Mesothelial cell of epicardium (in vitro differentiated cells): ENCODE results near the gene CBFA2T2. TPM values are rescaled to one million over a fixed set of nuclear protein-coding genes. Genes with fewer than 3 reads are reported as not detected.
"Not testable (repeated sequence)": the region's sequence is repeated elsewhere in the genome, so short reads cannot be mapped to it uniquely, and the experiment has no call there.

Experiments used
- DNase-seq, 2 experiments: peaks; one replicate each; pipeline ENCODE4 v3.0.0; 2021; ENCODE audit warnings: low spot score in 2 of 2; ENCODE audit not compliant: unreplicated experiment in 2 of 2
- H3K27ac Mint-ChIP-seq: 2 replicates; pipeline ENCODE4 v1.8.0; 2021; ENCODE audit warnings: mixed read lengths
- H3K27me3 Mint-ChIP-seq: 2 replicates; pipeline ENCODE4 v1.8.0; 2021; ENCODE audit warnings: low read depth, mixed read lengths
- H3K36me3 Mint-ChIP-seq: 2 replicates; pipeline ENCODE4 v1.8.0; 2021; ENCODE audit warnings: mixed read lengths
- H3K4me1 Mint-ChIP-seq: 2 replicates; pipeline ENCODE4 v1.8.0; 2021; ENCODE audit warnings: mixed read lengths
- H3K4me3 Mint-ChIP-seq: 2 replicates; pipeline ENCODE4 v1.8.0; 2021; ENCODE audit warnings: mild to moderate bottlenecking, moderate library complexity, mixed read lengths
- H3K9me3 Mint-ChIP-seq: 2 replicates; pipeline ENCODE4 v1.8.0; 2021; ENCODE audit warnings: mixed read lengths
- total RNA-seq: library from RNA; stranded (reverse); gene quantifications from 3 replicates; pipeline ENCODE4 v1.2.1, GENCODE V29; 2021
- TF ChIP-seq, protein P1 (sequence below): fragments of 200-600 bp; sonication (generic); IDR thresholded peaks from one replicate; pipeline ENCODE4 v1.5.0; 2021; ENCODE audit warnings: antibody characterized with exemption; ENCODE audit not compliant: unreplicated experiment

The CBFA2T2 gene
- total RNA-seq, 1 donor from 2014 or later: 47.2 TPM

DNA sequence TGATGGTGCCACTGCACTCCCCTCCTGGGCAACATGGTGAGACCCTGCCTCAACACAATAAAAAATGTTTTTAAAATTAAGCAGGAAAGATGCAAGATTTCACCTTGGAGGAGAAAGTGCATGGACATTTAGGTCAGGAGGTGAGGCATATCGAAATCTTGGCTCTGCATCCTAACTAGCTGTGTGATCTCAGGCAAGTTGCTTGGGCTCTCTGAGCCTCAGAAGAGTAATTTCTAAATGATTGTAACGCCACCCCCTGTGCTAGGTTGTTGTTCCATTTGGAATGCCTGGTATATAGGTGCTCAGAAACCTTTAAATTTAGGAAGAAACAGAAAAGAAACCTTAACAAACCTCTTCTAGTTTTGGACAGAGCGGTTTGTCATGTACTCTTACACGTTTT is 136.3 kb downstream of the CBFA2T2 start:
- Mint-ChIP-seq H3K27me3 (no peaks in the 10 kb centered on the region), H3K36me3 (peaks cover 67% of the 10 kb centered on the region), H3K27ac (no peak overlapping the region), H3K9me3 (no peaks in the 10 kb centered on the region), H3K4me1 (no peaks in the 10 kb centered on the region), H3K4me3 (no peak overlapping the region)
- no peak for DNase-seq
- TF ChIP-seq, protein P1, sequence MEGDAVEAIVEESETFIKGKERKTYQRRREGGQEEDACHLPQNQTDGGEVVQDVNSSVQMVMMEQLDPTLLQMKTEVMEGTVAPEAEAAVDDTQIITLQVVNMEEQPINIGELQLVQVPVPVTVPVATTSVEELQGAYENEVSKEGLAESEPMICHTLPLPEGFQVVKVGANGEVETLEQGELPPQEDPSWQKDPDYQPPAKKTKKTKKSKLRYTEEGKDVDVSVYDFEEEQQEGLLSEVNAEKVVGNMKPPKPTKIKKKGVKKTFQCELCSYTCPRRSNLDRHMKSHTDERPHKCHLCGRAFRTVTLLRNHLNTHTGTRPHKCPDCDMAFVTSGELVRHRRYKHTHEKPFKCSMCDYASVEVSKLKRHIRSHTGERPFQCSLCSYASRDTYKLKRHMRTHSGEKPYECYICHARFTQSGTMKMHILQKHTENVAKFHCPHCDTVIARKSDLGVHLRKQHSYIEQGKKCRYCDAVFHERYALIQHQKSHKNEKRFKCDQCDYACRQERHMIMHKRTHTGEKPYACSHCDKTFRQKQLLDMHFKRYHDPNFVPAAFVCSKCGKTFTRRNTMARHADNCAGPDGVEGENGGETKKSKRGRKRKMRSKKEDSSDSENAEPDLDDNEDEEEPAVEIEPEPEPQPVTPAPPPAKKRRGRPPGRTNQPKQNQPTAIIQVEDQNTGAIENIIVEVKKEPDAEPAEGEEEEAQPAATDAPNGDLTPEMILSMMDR: no peak

DNA sequence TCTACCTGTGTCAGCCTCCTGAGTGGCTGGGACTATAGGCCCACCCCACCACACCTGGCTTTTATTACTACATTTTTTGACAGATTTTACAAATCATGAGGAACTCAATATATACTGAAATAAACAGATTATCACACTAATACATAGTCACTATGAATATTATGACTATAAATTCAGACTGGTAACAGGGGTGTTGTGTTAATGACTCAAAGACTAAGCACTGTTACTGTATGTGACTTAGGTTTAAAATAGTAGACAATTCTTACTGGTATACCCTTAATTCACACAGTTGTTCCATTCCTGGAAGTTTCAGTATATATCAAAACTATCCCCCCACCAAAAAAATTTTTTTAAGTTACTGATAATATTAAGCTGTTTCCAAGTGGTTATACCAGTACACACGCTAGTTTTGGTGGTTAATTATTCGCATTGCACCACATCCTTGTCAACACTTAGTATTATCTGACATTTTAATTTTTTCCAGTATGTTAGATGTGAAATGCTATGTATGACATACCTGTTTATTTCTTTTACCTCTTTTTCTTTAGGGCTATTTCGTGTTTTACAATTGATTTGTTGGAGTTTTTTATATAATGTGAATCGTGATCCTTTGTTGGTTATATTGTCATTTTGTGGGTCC is 137.8 kb downstream of the CBFA2T2 start:
- H3K9me3 Mint-ChIP-seq: no peaks in the 10 kb centered on the region
- peaks cover 69% of the 10 kb centered on the region for H3K36me3 Mint-ChIP-seq
- no peaks in the 10 kb centered on the region for H3K27me3 Mint-ChIP-seq
- H3K4me1 Mint-ChIP-seq: no peaks in the 10 kb centered on the region
- TF ChIP-seq, protein P1: no peak
- H3K4me3 Mint-ChIP-seq: no peak overlapping the region
- DNase-seq: no peak
- H3K27ac Mint-ChIP-seq: no peak overlapping the region

DNA sequence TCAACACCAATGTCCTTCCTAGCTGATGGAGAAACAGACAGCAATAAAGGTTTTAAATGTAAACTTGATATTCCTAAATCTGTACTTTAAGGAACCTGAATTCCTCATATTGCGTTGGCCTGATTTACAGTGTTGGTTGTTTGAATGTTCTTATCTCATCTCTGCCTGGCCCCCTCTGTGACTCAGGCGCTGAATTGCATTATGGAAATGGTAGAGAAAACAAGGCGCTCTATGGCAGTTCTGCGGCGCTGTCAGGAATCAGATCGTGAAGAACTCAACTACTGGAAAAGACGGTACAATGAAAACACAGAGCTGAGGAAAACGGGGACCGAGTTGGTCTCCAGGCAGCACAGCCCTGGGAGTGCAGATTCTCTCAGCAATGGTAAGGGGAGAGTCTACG is 139.6 kb downstream of the CBFA2T2 start:
- Mint-ChIP-seq H3K4me3 (no peak overlapping the region), H3K4me1 (no peaks in the 10 kb centered on the region)

DNA sequence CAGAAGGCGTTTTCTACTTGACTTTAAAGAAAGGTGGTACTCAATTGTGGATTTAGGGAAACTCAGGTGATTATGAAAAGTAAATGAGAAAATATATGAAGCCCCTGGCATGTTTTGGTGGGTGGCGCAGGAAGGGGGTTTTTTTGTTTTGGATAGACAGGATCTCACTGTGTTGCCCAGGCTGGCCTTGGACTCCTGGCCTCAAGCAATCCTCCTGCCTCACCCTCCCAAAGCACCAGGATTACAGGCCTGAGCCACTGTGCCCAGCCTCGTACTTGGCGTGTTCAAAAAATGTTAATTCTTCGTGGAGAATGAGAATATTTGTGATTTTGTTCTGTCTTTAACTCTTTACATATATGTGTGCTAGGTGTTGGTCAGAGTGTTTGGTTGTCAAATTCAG is 140.1 kb downstream of the CBFA2T2 start:
- Mint-ChIP-seq H3K36me3 (peaks cover 59% of the 10 kb centered on the region), H3K4me3 (no peak overlapping the region), H3K27ac (no peak overlapping the region), H3K27me3 (no peaks in the 10 kb centered on the region), H3K9me3 (no peaks in the 10 kb centered on the region), H3K4me1 (no peaks in the 10 kb centered on the region)
- TF ChIP-seq, protein P1: no peak
- no peak for DNase-seq

More for the DNA sequence above, 139.6 kb downstream of the CBFA2T2 start:
- TF ChIP-seq, protein P1: no peak
- DNase-seq: no peak
- H3K27me3 Mint-ChIP-seq: no peaks in the 10 kb centered on the region
- H3K27ac Mint-ChIP-seq: no peak overlapping the region
- no peaks in the 10 kb centered on the region for H3K9me3 Mint-ChIP-seq
- H3K36me3 Mint-ChIP-seq: peaks cover 61% of the 10 kb centered on the region

DNA sequence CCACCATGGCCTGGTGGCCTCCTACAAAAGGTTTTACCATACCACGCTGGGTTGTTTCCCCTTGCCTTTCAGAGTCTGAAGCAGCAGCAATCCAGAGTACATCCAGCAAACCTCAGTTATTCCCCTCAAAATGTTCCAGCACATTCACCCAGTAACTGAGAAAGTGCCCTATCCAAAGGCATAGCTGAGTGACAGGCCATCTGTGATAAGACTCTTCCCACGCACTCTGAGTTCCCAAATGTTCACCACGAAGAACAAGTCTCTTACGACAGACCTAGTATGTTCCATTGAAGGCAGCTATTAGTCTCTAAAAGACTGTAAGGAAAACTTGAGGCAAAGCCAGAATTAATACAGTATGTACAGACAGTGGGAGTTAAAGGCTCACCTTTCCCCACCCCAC is 140.6 kb downstream of the CBFA2T2 start:
- no peak for DNase-seq
- no peaks in the 10 kb centered on the region for H3K27me3 Mint-ChIP-seq
- TF ChIP-seq, protein P1: no peak
- no peaks in the 10 kb centered on the region for H3K9me3 Mint-ChIP-seq
- H3K36me3 Mint-ChIP-seq: peaks cover 54% of the 10 kb centered on the region
- H3K4me3 Mint-ChIP-seq: no peak overlapping the region
- H3K27ac Mint-ChIP-seq: peak overlapping the region; percentile 2
- no peaks in the 10 kb centered on the region for H3K4me1 Mint-ChIP-seq

DNA sequence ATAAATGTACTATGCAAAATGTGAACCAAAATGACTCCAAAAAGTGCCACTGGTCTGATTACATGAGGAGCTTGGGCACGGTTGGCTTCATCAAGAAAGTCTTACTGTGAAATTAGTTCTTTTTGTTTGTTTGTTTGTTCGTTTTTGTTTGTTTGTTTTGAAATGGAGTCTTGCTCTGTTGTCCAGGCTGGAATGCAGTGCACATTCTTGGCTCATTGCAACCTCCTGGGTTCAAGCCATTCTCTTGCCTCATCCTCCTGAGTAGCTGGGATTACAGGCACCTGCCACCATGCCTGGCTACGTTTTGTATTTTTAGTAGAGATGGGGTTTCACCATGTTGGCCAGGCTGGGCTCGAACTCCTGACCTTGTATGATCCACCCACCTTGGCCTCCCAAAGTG is 142.0 kb downstream of the CBFA2T2 start:
- not testable (repeated sequence) for H3K9me3 Mint-ChIP-seq, DNase-seq, H3K27me3 Mint-ChIP-seq, H3K4me1 Mint-ChIP-seq, H3K4me3 Mint-ChIP-seq, H3K27ac Mint-ChIP-seq
- peaks cover 45% of the 10 kb centered on the region for H3K36me3 Mint-ChIP-seq
